ENCODE results near the gene RAB37.

RAB37 gene

GRCh38 chr17:74740641-74741387 is 3.8 kb downstream of the RAB37 start:
- no peaks in the 10 kb centered on the region for H3K4me1 ChIP-seq
- TF ChIP-seq, protein P1, sequence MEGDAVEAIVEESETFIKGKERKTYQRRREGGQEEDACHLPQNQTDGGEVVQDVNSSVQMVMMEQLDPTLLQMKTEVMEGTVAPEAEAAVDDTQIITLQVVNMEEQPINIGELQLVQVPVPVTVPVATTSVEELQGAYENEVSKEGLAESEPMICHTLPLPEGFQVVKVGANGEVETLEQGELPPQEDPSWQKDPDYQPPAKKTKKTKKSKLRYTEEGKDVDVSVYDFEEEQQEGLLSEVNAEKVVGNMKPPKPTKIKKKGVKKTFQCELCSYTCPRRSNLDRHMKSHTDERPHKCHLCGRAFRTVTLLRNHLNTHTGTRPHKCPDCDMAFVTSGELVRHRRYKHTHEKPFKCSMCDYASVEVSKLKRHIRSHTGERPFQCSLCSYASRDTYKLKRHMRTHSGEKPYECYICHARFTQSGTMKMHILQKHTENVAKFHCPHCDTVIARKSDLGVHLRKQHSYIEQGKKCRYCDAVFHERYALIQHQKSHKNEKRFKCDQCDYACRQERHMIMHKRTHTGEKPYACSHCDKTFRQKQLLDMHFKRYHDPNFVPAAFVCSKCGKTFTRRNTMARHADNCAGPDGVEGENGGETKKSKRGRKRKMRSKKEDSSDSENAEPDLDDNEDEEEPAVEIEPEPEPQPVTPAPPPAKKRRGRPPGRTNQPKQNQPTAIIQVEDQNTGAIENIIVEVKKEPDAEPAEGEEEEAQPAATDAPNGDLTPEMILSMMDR (IDR thresholded peaks at IDR 0.05; ENCODE audit: low read depth, low read length) = no peak
- H3K36me3 ChIP-seq = no peaks in the 10 kb centered on the region
- H3K27me3 ChIP-seq = peaks cover 24% of the 10 kb centered on the region
- no peaks in the 10 kb centered on the region for H3K9me3 ChIP-seq
- H3K4me3 ChIP-seq (ENCODE audit: low read depth, low read length) = no peak overlapping the region
- no peak for DNase-seq

- H3K4me3 ChIP-seq (ENCODE audit: low read depth, low read length) = no peak overlapping the region
- H3K36me3 ChIP-seq = no peaks in the 10 kb centered on the region
- TF ChIP-seq, protein P1 (IDR thresholded peaks at IDR 0.05; ENCODE audit: low read depth, low read length) = no peak
- peaks cover 16% of the 10 kb centered on the region for H3K27me3 ChIP-seq
- no peaks in the 10 kb centered on the region for H3K9me3 ChIP-seq
- H3K4me1 ChIP-seq = no peaks in the 10 kb centered on the region
- DNase-seq = no peak
Observed at GRCh38 chr17:74742153-74742515, 5.1 kb downstream of the RAB37 start.

GRCh38 chr17:74742978-74743545 is 6.0 kb downstream of the RAB37 start:
- Histone ChIP-seq H3K9me3 (no peaks in the 10 kb centered on the region), H3K27me3 (peaks cover 7% of the 10 kb centered on the region), H3K4me1 (no peaks in the 10 kb centered on the region), H3K4me3 (ENCODE audit: low read depth, low read length) (no peak overlapping the region), H3K36me3 (no peaks in the 10 kb centered on the region)
- no peak for DNase-seq
- TF ChIP-seq, protein P1 (IDR thresholded peaks at IDR 0.05; ENCODE audit: low read depth, low read length) = no peak

DNA sequence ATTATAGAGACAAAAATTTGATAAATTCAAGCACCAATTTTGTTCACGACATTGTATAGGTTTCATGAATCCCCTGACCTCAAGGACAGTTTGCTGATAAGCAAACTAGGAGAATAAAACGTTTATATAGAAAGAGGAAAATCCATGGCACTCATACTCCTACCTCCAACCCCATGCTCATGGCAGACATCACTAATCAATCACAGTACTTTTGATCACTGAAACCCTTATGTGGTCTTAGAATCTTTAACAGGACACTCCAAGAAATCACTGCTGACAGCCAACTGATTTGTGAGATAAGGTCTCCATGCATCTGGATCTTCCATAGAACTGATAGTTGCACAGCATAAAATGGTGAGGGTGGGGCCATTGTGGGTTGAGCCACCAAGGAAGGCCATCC is 6.7 kb downstream of the RAB37 start:
- no peaks in the 10 kb centered on the region for H3K4me1 ChIP-seq
- no peaks in the 10 kb centered on the region; the same call in 1 of the 2 replicates for H3K27me3 ChIP-seq
- TF ChIP-seq, protein P1 (IDR thresholded peaks at IDR 0.05; ENCODE audit: low read depth, low read length) = no peak
- no peaks in the 10 kb centered on the region for H3K36me3 ChIP-seq
- no peak for DNase-seq
- H3K9me3 ChIP-seq = no peaks in the 10 kb centered on the region
- H3K4me3 ChIP-seq (ENCODE audit: low read depth, low read length) = no peak overlapping the region

DNA sequence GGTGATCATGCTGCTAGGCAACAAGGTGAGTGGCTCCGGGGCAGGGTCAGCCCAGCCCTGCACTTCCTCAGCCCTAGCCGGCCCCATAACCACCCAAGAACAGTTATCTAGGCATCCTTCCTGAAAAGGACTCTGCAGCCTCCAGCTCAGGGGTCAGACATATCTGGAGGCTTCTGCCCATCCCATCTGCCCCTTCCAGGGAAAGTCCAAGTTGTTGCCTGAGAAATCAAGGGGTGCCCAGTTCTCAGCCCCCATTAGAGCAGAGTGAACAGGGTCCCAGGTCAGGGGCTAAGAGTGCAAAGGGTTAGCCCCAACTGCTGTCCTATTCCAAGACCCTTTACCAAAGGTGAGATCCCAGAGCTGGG is 7.3 kb downstream of the RAB37 start:
- no peak for DNase-seq
- Histone ChIP-seq H3K27me3 (no peaks in the 10 kb centered on the region), H3K9me3 (no peaks in the 10 kb centered on the region), H3K4me3 (ENCODE audit: low read depth, low read length) (no peak overlapping the region), H3K36me3 (no peaks in the 10 kb centered on the region), H3K4me1 (no peaks in the 10 kb centered on the region)
- TF ChIP-seq, protein P1 (IDR thresholded peaks at IDR 0.05; ENCODE audit: low read depth, low read length) = no peak

Measured in BE2C (cell line).